ENCODE measurements around the gene DNAJC2.
"Not testable (repeated sequence)": the region's sequence is repeated elsewhere in the genome, so short reads cannot be mapped to it uniquely, and the experiment has no call there.

DNAJC2 gene

GRCh38 chr7:103338864-103339263, 5.7 kb downstream of the DNAJC2 start:
- no peak for DNase-seq

- no peak for DNase-seq
These were observed 7.8 kb downstream of the DNAJC2 start for GRCh38 chr7:103336761-103337160.

DNA sequence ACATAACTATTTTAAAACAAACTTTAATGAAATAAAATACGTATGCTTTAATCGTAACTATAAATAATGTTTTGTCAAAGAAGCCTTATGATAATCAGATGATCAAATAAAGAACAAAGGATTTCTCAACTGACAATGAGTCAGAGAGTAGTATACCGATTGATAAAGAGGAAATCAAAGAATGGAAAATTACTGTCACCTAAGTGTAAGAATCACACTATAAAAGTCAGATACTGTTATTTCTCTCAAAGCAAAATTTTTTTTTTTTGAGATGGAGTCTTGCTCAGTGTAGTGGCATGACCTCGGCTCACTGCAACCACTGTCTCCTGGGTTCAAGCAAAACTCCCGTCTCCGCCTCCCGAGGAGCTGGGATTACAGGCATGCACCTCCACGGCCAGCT, 18.8 kb downstream of the DNAJC2 start:
- DNase-seq = no peak

GRCh38 chr7:103317009-103317408, 27.6 kb downstream of the DNAJC2 start:
- no peak for DNase-seq

GRCh38 chr7:103316380-103316941, 28.1 kb downstream of the DNAJC2 start:
- DNase-seq = no peak

DNA sequence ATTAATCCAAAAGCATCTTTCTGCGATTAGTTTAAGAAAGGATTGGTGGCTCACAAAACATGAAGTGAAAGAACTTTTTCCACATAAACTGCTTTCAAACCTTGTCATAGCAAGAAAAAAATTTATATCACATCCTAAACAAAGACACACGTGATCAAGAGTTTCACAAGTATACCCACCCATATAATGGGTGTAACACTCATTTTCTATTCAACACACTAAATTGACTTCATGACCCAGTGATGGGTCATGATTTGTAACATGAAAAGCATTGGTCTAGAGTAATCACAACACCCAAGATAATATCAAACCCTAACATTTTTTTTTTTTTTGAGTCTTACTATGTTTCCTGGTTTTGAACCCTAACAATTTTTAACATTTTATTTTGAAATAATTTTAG, 29.7 kb downstream of the DNAJC2 start:
- no peak for DNase-seq

DNA sequence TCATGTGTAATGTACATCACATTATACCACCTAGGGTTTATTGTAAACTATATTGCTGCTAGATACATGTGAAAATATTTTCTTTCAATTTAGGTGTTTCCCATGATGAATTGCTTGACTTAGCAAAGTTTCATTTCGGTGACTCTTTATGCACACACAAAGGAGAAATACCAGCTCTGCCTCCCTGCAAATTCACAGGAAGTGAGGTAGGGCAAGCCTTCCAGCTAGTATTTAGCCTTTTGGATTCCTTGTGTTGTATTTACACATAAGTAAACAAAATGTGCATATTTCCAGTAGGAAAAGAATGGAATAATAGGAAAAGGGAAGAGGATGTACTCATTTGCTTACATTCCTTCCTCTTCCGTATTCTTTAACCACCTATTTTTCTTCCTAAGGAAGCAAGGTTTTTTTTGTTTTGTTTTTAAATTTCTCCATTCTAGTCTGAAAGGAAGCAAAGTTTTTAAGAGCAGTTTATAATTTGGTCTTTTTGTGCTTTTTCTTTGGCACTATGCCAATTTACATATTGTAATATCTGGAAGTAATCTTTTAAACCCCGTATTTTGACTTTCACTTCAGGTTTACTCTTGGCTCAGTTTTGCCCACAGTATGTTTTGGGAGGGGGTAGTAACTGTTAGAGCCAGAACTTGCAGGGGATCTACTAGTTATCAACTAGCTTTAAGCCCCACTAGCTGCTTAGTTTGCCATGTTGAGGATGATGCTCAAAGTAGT, 36.9 kb downstream of the DNAJC2 start:
- no peak for DNase-seq

- no peak for DNase-seq
These were observed 43.1 kb downstream of the DNAJC2 start for GRCh38 chr7:103301441-103301840.

GRCh38 chr7:103299660-103300059, 44.9 kb downstream of the DNAJC2 start:
- no peak for DNase-seq

DNA sequence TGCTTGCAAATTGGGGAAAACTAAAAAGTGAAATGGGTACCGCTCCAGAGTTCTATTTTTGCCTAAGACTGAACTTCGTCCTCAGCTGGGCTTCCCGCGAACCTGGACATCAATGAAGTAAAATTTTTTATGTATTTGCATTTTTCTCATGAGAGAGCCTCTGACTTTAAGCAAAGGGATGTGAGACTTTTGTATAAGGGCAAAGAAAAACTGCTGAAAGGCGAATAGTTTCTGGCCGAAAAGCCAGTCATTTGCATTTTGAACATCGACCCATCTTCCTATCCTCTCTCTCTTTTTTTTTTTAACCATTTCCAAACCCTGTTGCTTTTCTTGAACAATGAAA, 46.8 kb downstream of the DNAJC2 start:
- no peak for DNase-seq

- peak; percentile 91 for DNase-seq
These were observed 47.4 kb downstream of the DNAJC2 start, which contains the start of gene PMPCB for GRCh38 chr7:103296901-103297836. TSS of gene PMPCB (plus strand) at chr7:103297435. CDS start at chr7:103297460, 25 bp downstream.

DNA sequence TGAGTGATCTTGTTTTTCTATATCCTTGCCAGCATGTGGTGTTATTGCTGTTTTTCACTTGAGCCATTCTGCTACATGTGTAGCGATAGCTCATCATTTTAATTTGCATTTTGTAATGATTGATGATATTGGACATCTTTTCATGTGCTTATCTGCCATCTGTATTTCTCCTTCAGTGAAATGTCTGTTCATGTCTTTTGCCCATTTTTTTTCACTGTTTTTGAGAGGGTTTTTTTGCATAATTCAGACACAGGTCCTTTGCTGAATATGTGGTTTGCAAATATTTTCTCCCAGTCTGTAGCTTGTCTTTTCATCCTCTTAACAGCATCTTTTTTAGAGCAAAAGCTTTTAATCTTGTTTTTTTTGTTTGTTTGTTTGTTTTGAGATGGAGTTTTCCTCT, 51.0 kb downstream of the DNAJC2 start:
- DNase-seq = no peak

- DNase-seq = no peak
These were observed 52.4 kb downstream of the DNAJC2 start for GRCh38 chr7:103292122-103292521.

DNA sequence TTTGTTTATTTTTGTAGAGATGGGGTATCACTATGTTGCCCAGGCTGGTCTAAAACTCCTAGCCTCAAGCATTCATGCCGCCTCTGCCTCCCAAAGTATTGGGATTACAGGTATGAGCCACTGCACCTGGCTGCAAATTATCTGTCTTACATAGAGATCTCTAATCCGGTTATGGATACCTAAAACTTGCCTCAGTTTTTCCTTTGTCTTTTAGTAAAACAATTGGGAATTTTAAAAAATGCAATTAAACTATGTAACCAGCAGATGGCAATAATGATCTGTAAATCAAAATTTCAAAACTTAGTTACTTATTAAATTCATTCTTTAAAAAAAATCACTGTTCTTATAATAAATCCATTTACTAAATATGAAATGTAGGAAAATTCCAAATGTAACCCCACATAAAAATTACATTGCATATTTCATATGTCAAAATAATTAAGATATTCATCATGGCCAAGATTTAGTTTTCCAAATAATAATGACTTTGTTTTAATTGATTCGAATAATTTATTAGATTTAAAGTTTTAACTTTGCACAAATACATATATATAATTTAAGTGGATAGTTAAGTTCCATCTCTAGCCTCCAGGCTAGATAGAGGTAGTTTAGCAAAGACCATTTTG, 61.7 kb downstream of the DNAJC2 start:
- not testable (repeated sequence) for DNase-seq

- not testable (repeated sequence) for DNase-seq
These were observed 63.8 kb downstream of the DNAJC2 start for GRCh38 chr7:103280803-103281155.

GRCh38 chr7:103279963-103280802, 64.4 kb downstream of the DNAJC2 start:
- DNase-seq = peak; percentile 67

- DNase-seq = peak; percentile 53
These were observed 65.0 kb downstream of the DNAJC2 start for GRCh38 chr7:103279636-103279962.

DNA sequence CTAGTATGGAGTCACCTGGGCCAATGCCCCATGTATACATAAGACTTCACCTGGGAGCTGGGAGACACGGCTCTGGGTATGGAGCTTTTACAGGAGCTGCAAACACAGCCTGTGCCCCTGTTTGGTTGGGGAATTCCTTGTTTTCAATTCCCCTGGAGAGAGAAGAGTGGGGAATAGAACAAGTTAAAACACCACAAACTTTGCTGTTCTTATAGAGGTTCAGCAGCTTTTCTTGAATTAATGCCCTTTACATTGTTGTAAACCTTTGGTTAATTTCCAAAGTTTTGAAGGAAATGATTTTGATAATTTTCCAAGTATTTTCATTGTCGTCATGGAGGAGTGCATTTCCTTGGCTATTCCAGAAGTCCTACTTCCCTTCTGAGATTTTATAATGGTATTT, 66.4 kb downstream of the DNAJC2 start:
- not testable (repeated sequence) for DNase-seq

- DNase-seq = not testable (repeated sequence)
These were observed 69.7 kb downstream of the DNAJC2 start for GRCh38 chr7:103274867-103275266.

DNA sequence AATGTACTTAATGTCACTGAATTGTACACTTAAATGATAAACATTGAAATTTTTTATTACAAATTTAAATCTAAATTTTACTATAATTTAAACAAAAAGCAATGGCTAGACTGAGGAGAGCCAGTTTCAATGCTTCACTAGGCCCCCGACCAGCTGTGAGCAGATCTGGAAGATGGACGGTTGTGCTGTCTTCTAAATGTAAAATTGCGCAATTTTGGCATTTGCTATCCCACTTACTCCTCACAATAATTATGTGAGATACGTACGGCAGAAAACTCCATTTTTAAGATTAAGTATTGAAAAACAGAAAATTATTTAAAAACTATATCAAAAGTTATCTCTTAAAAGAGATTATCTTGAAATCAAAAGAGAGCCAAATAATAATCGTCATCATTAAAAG, 71.2 kb downstream of the DNAJC2 start:
- DNase-seq = not testable (repeated sequence)

DNA sequence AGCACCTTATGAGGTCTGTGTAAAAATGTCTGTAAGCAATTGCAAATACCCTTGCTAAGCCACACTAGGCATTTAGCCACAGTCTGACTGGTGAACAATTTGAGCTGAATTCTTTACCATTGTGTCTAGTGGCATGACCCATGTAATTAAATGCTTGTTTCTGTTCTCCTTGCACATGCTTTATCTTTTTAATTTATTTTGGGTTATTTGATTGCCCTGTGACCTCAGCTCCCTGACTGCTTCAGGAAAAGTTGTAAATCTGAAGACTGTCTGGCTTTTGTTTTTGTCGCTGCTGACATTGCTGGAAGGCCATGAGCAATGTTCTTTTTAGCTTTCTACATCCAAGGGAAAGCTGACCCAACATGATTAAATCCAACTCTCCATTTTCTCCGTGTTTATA, 78.3 kb downstream of the DNAJC2 start:
- not testable (repeated sequence) for DNase-seq

- DNase-seq = peak; percentile 4
These were observed 80.5 kb downstream of the DNAJC2 start for GRCh38 chr7:103264054-103264453.
